OCI-LY1 (cell line): ENCODE measurements around the gene VRK1.

Experiments
- H2AFZ ChIP-seq: fragments of 200-600 bp; sonication (generic), shearing (Covaris generic); 2 replicates; pipeline ENCODE4 v1.6.0; 2014; ENCODE audit warnings: antibody characterized with exemption, mild to moderate bottlenecking, low read length
- H3F3A ChIP-seq: fragments of 200-600 bp; sonication (generic), shearing (Covaris generic); 2 replicates; pipeline ENCODE4 v1.6.0; 2014; ENCODE audit warnings: mild to moderate bottlenecking, antibody characterized with exemption, low read length, moderate library complexity; ENCODE audit not compliant: insufficient read depth
- H3K27ac ChIP-seq: fragments of 200-600 bp; sonication (generic); 2 replicates; pipeline ENCODE4 v1.5.1; 2014; ENCODE audit warnings: low read length, mixed run types, mild to moderate bottlenecking, low read depth; ENCODE audit not compliant: poor library complexity, severe bottlenecking
- H3K27me3 ChIP-seq: fragments of 200-600 bp; sonication (generic); 2 replicates; pipeline ENCODE4 v1.6.0; 2014; ENCODE audit warnings: antibody characterized with exemption, mild to moderate bottlenecking, low read length, moderate library complexity; ENCODE audit not compliant: insufficient read depth
- H3K36me3 ChIP-seq: fragments of 200-600 bp; sonication (generic); 2 replicates; pipeline ENCODE4 v1.6.1; 2014; ENCODE audit warnings: mild to moderate bottlenecking, antibody characterized with exemption, low read length, moderate library complexity, mixed read lengths; ENCODE audit not compliant: insufficient read depth
- H3K4me1 ChIP-seq: fragments of 200-600 bp; sonication (generic); 2 replicates; pipeline ENCODE4 v1.5.1; 2014; ENCODE audit warnings: mild to moderate bottlenecking, low read length, moderate library complexity; ENCODE audit not compliant: insufficient read depth, severe bottlenecking
- H3K4me2 ChIP-seq: fragments of 200-600 bp; sonication (generic), shearing (Covaris generic); 2 replicates; pipeline ENCODE4 v1.6.1; 2014; ENCODE audit warnings: low read length
- H3K4me3 ChIP-seq: fragments of 200-600 bp; sonication (generic); 2 replicates; pipeline ENCODE4 v1.5.1; 2014; ENCODE audit warnings: low read length, low read depth, mild to moderate bottlenecking, mixed read lengths; ENCODE audit not compliant: poor library complexity, severe bottlenecking
- H3K79me2 ChIP-seq: fragments of 200-600 bp; shearing (Covaris generic); 2 replicates; pipeline ENCODE4 v1.6.1; 2016; ENCODE audit warnings: mixed run types, low read length, mixed read lengths; ENCODE audit not compliant: insufficient read depth
- H3K9ac ChIP-seq: fragments of 200-600 bp; sonication (generic), shearing (Covaris generic); 2 replicates; pipeline ENCODE4 v1.6.1; 2014; ENCODE audit warnings: mild to moderate bottlenecking, low read length, mixed read lengths
- H3K9me2 ChIP-seq: fragments of 200-600 bp; sonication (generic), shearing (Covaris generic); 2 replicates; pipeline ENCODE4 v1.6.1; 2014; ENCODE audit warnings: low read depth, mild to moderate bottlenecking, low read length, mixed read lengths
- H3K9me3 ChIP-seq: fragments of 200-600 bp; shearing (Covaris generic); 2 replicates; pipeline ENCODE4 v1.6.1; 2014; ENCODE audit warnings: low read length, mixed read lengths
- H4K20me1 ChIP-seq: fragments of 200-600 bp; sonication (generic), shearing (Covaris generic); 2 replicates; pipeline ENCODE4 v1.6.0; 2016; ENCODE audit warnings: mild to moderate bottlenecking, low read length; ENCODE audit not compliant: insufficient read depth
- EZH2 ChIP-seq: fragments of 200-600 bp; sonication (generic), shearing (Covaris generic); IDR thresholded peaks from 2 replicates; pipeline ENCODE4 v1.8.0; 2017; ENCODE audit warnings: borderline replicate concordance, mixed run types, mild to moderate bottlenecking, antibody characterized with exemption, low read length, moderate library complexity, mixed read lengths
- TF ChIP-seq, protein P1 (sequence below): fragments of 200-600 bp; sonication (generic), shearing (Covaris generic); IDR thresholded peaks from 2 replicates; pipeline ENCODE4 v1.5.1; 2017; ENCODE audit warnings: mild to moderate bottlenecking, antibody characterized with exemption, low read length, moderate library complexity, mixed read lengths

Gene VRK1

GRCh38 chr14:96920023-96920422 is 122.8 kb downstream of the VRK1 start:
- H3K9me3 ChIP-seq: peaks cover 3% of the 10 kb centered on the region; the same call in 1 of the 2 replicates

GRCh38 chr14:96920820-96921219 is 123.6 kb downstream of the VRK1 start:
- Histone ChIP-seq H3K4me2 (no peak overlapping the region), H3K36me3 (no peaks in the 10 kb centered on the region; the same call in 1 of the 2 replicates), H3K79me2 (no peaks in the 10 kb centered on the region), H3K9me3 (peaks cover 3% of the 10 kb centered on the region; the same call in 1 of the 2 replicates), H3F3A (no peaks in the 10 kb centered on the region), H3K4me3 (no peak overlapping the region), H3K4me1 (no peaks in the 10 kb centered on the region), H3K27me3 (no peaks in the 10 kb centered on the region), H4K20me1 (no peaks in the 10 kb centered on the region), H3K9ac (no peak overlapping the region), H3K9me2 (no peaks in the 10 kb centered on the region), H3K27ac (no peak overlapping the region), H2AFZ (no peak overlapping the region)
- TF ChIP-seq EZH2: no peak
- TF ChIP-seq, protein P1, sequence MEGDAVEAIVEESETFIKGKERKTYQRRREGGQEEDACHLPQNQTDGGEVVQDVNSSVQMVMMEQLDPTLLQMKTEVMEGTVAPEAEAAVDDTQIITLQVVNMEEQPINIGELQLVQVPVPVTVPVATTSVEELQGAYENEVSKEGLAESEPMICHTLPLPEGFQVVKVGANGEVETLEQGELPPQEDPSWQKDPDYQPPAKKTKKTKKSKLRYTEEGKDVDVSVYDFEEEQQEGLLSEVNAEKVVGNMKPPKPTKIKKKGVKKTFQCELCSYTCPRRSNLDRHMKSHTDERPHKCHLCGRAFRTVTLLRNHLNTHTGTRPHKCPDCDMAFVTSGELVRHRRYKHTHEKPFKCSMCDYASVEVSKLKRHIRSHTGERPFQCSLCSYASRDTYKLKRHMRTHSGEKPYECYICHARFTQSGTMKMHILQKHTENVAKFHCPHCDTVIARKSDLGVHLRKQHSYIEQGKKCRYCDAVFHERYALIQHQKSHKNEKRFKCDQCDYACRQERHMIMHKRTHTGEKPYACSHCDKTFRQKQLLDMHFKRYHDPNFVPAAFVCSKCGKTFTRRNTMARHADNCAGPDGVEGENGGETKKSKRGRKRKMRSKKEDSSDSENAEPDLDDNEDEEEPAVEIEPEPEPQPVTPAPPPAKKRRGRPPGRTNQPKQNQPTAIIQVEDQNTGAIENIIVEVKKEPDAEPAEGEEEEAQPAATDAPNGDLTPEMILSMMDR: no peak

More at GRCh38 chr14:96920023-96920422, 122.8 kb downstream of the VRK1 start:
- H3F3A ChIP-seq: no peaks in the 10 kb centered on the region
- H3K4me2 ChIP-seq: no peak overlapping the region
- no peaks in the 10 kb centered on the region; the same call in 1 of the 2 replicates for H3K36me3 ChIP-seq
- no peaks in the 10 kb centered on the region for H3K9me2 ChIP-seq
- H3K9ac ChIP-seq: no peak overlapping the region
- H3K4me3 ChIP-seq: no peak overlapping the region
- H2AFZ ChIP-seq: no peak overlapping the region
- H3K27me3 ChIP-seq: no peaks in the 10 kb centered on the region
- H3K4me1 ChIP-seq: no peaks in the 10 kb centered on the region
- no peak overlapping the region for H3K27ac ChIP-seq
- TF ChIP-seq, protein P1: no peak
- no peak for TF ChIP-seq EZH2
- H4K20me1 ChIP-seq: no peaks in the 10 kb centered on the region
- H3K79me2 ChIP-seq: no peaks in the 10 kb centered on the region

GRCh38 chr14:96922986-96923385 is 125.8 kb downstream of the VRK1 start:
- Histone ChIP-seq H2AFZ (no peak overlapping the region), H3K4me2 (no peak overlapping the region), H3K27me3 (no peaks in the 10 kb centered on the region), H3K4me3 (no peak overlapping the region), H3K9ac (no peak overlapping the region), H4K20me1 (no peaks in the 10 kb centered on the region), H3K36me3 (no peaks in the 10 kb centered on the region; the same call in 1 of the 2 replicates), H3K9me3 (no peaks in the 10 kb centered on the region), H3K4me1 (no peaks in the 10 kb centered on the region), H3K9me2 (no peaks in the 10 kb centered on the region), H3F3A (no peaks in the 10 kb centered on the region), H3K79me2 (no peaks in the 10 kb centered on the region), H3K27ac (no peak overlapping the region)
- no peak for TF ChIP-seq EZH2
- TF ChIP-seq, protein P1: no peak
